ENCODE results near the gene CAPN10. TPM values are rescaled to one million over a fixed set of nuclear protein-coding genes. Genes with fewer than 3 reads are reported as not detected.
A peak's percentile ranks its signal among the peaks of the same experiment; 100 is the strongest.

CAPN10 gene
- total and polyA plus RNA-seq, 4 donors: 28.2 to 42.9 (median 33.5) TPM

DNA sequence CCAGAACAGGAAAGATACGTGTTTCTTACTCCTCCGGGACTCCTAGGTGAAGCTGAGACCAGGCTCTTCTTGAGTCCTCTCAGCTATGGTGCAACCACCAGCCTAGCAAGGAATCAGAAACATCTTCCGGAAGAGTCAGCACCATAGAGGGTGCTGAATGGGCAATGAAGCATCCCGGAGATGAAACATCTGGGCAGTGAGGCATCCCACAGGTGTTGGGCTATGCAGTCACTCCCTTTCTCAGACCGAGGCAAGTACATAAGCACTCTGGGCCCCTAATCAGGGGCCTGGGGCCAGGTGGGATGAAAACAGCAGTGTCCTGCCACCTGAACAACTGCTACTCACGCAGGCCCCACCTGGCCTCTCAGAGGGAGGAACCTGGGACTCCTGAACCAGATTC, 1.4 kb upstream of the CAPN10 start:
- WGBS, 2 donors: 86 to 91% methylated on average over 6 of the region's 6 CpGs
- Histone ChIP-seq H3K27me3 (ENCODE audit: control insufficient read depth in 3 of 3, insufficient read depth in 3 of 3, low read length in 2 of 3) (no peaks in the 10 kb centered on the region), H3K27ac (ENCODE audit: low read depth in 1 of 2, low read length in 1 of 2) (peak overlapping the region in 1 of 2 donors; percentile 37), H3K4me3 (peak overlapping the region; percentile 92), H3K9me3 (ENCODE audit: control insufficient read depth in 4 of 4, insufficient read depth in 3 of 4, low read length in 3 of 4) (no peaks in the 10 kb centered on the region), H3K36me3 (ENCODE audit: control insufficient read depth in 4 of 4, insufficient read depth in 4 of 4, low read length in 4 of 4) (peaks cover 0 to 9% (median 3%) of the 10 kb centered on the region in 4 donors), H3K4me1 (ENCODE audit: control insufficient read depth in 5 of 5, insufficient read depth in 5 of 5, low read length in 5 of 5) (peaks cover 0 to 31% (median 15%) of the 10 kb centered on the region in 5 donors), H3K9ac (ENCODE audit: insufficient read depth in 1 of 2, low read length in 2 of 2) (peak overlapping the region; percentile 59 to 89)
- TF ChIP-seq, protein P1, sequence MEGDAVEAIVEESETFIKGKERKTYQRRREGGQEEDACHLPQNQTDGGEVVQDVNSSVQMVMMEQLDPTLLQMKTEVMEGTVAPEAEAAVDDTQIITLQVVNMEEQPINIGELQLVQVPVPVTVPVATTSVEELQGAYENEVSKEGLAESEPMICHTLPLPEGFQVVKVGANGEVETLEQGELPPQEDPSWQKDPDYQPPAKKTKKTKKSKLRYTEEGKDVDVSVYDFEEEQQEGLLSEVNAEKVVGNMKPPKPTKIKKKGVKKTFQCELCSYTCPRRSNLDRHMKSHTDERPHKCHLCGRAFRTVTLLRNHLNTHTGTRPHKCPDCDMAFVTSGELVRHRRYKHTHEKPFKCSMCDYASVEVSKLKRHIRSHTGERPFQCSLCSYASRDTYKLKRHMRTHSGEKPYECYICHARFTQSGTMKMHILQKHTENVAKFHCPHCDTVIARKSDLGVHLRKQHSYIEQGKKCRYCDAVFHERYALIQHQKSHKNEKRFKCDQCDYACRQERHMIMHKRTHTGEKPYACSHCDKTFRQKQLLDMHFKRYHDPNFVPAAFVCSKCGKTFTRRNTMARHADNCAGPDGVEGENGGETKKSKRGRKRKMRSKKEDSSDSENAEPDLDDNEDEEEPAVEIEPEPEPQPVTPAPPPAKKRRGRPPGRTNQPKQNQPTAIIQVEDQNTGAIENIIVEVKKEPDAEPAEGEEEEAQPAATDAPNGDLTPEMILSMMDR (IDR thresholded peaks at IDR 0.05; ENCODE audit: control extremely low read depth, extremely low read depth): no peak
- DNase-seq (no peak), ATAC-seq (ENCODE audit: insufficient read depth, low FRiP score) (no peak)

DNA sequence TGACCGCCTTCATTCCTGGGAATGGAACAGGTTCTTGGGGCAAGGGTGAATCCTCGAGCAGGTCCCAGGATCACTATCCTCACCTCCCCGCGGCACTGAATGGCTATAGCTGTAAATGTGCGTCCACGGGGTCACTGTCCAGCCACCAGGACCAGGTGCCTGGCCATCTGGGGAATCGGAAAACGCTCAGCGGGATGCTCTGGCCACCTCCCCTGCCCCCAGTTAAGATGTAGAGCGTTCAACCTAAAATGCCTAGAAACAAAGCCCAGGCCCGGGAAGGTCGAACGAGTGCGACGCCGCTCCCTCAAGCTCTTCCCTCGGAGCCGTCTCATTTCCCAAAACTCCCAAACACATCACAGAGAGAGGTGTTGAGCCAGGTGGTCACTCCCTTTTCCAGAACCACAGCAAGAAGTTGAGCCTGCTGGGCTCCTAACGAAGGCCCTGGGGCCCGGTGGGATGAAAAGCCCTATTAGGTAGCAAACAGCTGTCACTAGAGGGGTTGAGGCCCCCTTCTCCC, 795 bp upstream of the CAPN10 start:
- 5 to 7% methylated on average over 20 of the region's 20 CpGs for WGBS, 2 donors
- no peaks in the 10 kb centered on the region for H3K27me3 ChIP-seq (ENCODE audit: control insufficient read depth in 3 of 3, insufficient read depth in 3 of 3, low read length in 2 of 3)
- DNase-seq: no peak

DNA sequence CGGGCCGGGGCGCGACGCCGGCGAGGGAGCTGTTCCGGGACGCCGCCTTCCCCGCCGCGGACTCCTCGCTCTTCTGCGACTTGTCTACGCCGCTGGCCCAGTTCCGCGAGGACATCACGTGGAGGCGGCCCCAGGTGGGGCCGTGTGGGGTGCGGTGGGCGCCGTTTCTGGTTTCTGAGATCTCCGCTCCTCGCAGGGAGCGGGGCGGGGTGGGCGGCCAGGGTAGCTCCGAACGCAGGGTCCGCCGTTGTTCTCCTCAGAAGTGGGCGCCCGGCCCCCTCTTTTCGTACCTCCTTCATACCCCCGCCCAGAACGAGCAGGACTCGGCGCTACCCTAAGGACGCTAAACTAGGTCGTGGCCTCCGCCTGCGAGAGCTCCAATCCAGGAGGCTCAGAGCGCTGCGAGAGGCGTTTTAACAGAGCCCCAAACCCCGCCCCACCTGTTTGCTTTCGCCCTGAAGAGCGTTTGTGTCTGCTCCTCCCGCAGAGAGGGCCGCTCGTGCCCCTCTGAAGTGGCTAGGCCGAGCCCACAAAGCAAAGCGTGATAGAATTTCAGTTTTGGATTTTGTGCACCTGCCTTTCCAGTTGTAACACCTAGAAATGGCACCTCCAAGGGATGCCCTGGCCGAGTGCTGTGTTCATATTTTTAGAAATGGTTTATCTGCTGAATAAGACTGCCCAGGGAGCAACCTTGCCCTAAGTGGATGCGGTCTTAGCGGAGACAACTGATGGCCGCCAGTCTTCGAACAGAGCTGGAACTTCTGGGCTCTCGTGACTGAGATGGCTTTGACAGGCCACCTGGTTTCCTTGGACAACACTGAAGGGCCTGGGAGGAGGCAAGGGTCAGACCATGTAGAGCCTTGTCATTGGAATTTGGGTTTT, 626 bp downstream of the CAPN10 start:
- Histone ChIP-seq H3K4me3 (peak overlapping the region; percentile 81), H3K9me3 (ENCODE audit: control insufficient read depth in 4 of 4, insufficient read depth in 3 of 4, low read length in 3 of 4) (no peaks in the 10 kb centered on the region), H3K27me3 (ENCODE audit: control insufficient read depth in 3 of 3, insufficient read depth in 3 of 3, low read length in 2 of 3) (no peaks in the 10 kb centered on the region), H3K9ac (ENCODE audit: insufficient read depth in 1 of 2, low read length in 2 of 2) (peak overlapping the region; percentile 8 to 37), H3K27ac (ENCODE audit: low read depth in 1 of 2, low read length in 1 of 2) (peak overlapping the region; percentile 64 to 98), H3K36me3 (ENCODE audit: control insufficient read depth in 4 of 4, insufficient read depth in 4 of 4, low read length in 4 of 4) (peaks cover 0 to 23% (median 6%) of the 10 kb centered on the region in 4 donors), H3K4me1 (ENCODE audit: control insufficient read depth in 5 of 5, insufficient read depth in 5 of 5, low read length in 5 of 5) (peaks cover 0 to 28% (median 15%) of the 10 kb centered on the region in 5 donors)
- DNase-seq: no peak
- TF ChIP-seq, protein P1 (IDR thresholded peaks at IDR 0.05; ENCODE audit: control extremely low read depth, extremely low read depth): no peak
- ATAC-seq (ENCODE audit: insufficient read depth, low FRiP score): peak; percentile 15
- 4 to 5% methylated on average over 44 to 62 of the region's 62 CpGs for WGBS, 2 donors

More for the DNA sequence above, 795 bp upstream of the CAPN10 start:
- no peaks in the 10 kb centered on the region for H3K9me3 ChIP-seq (ENCODE audit: control insufficient read depth in 4 of 4, insufficient read depth in 3 of 4, low read length in 3 of 4)
- peaks cover 0 to 28% (median 15%) of the 10 kb centered on the region in 5 donors for H3K4me1 ChIP-seq (ENCODE audit: control insufficient read depth in 5 of 5, insufficient read depth in 5 of 5, low read length in 5 of 5)
- TF ChIP-seq, protein P1 (IDR thresholded peaks at IDR 0.05; ENCODE audit: control extremely low read depth, extremely low read depth): no peak
- H3K9ac ChIP-seq (ENCODE audit: insufficient read depth in 1 of 2, low read length in 2 of 2): peak overlapping the region; percentile 59 to 89
- no peak for ATAC-seq (ENCODE audit: insufficient read depth, low FRiP score)
- H3K27ac ChIP-seq (ENCODE audit: low read depth in 1 of 2, low read length in 1 of 2): peak overlapping the region; percentile 88 to 98
- H3K36me3 ChIP-seq (ENCODE audit: control insufficient read depth in 4 of 4, insufficient read depth in 4 of 4, low read length in 4 of 4): peaks cover 0 to 15% (median 5%) of the 10 kb centered on the region in 4 donors
- peak overlapping the region; percentile 92 for H3K4me3 ChIP-seq
